Measurements from ENCODE around the gene KIRREL3. TPM values are rescaled to one million over a fixed set of nuclear protein-coding genes. Genes with fewer than 3 reads are reported as not detected.

The KIRREL3 gene
- total and polyA plus RNA-seq, 3 donors from 2014 or later = 1.0 to 1.1 (median 1.1) TPM

GRCh38 chr11:126733685-126734084, 266.9 kb downstream of the KIRREL3 start:
- WGBS, 2 donors = 73 to 81% methylated on average over 2 of the region's 2 CpGs
- Histone ChIP-seq H3K27me3 (no peaks in the 10 kb centered on the region), H3K27ac (no peak overlapping the region)

GRCh38 chr11:126732981-126733380, 267.6 kb downstream of the KIRREL3 start:
- TF ChIP-seq CTCF (IDR thresholded peaks at IDR 0.05) (no peak), POLR2A (IDR thresholded peaks at IDR 0.05) (no peak)
- intact Hi-C loops (cut with DNase I; ENCODE audit: low total_unique reads) = no loop called here

More at GRCh38 chr11:126733685-126734084, 266.9 kb downstream of the KIRREL3 start:
- Histone ChIP-seq H3K4me3 (no peak overlapping the region), H3K36me3 (ENCODE audit: low read depth, missing control alignments) (no peaks in the 10 kb centered on the region), H3K9me3 (no peaks in the 10 kb centered on the region), H3K4me1 (no peaks in the 10 kb centered on the region)
- TF ChIP-seq CTCF (IDR thresholded peaks at IDR 0.05) = no peak
- no peak for TF ChIP-seq POLR2A (IDR thresholded peaks at IDR 0.05)
- intact Hi-C loops (cut with DNase I; ENCODE audit: low total_unique reads) = no loop called here
- DNase-seq = no peak

DNA sequence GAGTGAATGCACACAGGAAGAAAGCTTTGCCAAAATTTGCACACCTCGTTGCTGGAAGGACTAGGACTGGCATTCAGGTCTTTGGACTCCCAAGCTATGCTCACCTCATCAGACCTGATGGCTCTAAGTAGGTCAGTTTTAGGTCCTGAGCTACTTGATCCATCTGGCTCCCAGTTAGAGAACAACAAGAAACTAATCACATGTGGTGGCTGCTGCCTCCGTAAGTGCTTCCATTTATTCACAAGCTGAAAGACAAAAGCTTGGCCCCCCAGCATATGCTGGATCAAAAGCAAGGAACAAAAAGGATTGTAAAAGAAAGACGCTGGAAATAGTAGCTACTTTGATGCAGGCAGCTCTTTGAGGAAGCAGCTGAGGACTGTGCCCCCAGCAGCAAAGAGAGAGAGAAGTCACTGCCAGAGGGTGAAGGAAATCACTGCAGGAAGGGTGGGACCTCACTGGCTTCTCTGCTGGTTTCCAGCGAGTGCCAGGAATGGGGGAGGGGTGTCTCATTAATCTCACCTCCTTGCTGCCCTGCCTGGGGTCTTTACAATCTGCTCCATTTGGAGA, 268.9 kb downstream of the KIRREL3 start:
- DNase-seq = no peak
- WGBS, 2 donors = 65 to 70% methylated on average over 4 of the region's 4 CpGs
- no peak overlapping the region for H3K27ac ChIP-seq
- TF ChIP-seq POLR2A (IDR thresholded peaks at IDR 0.05) (no peak), CTCF (IDR thresholded peaks at IDR 0.05) (no peak)
- no peaks in the 10 kb centered on the region for H3K9me3 ChIP-seq
- no peaks in the 10 kb centered on the region for H3K36me3 ChIP-seq (ENCODE audit: low read depth, missing control alignments)
- H3K4me3 ChIP-seq = no peak overlapping the region
- intact Hi-C loops (cut with DNase I; ENCODE audit: low total_unique reads) = no loop called here
- H3K27me3 ChIP-seq = no peaks in the 10 kb centered on the region
- H3K4me1 ChIP-seq = no peaks in the 10 kb centered on the region

More at GRCh38 chr11:126732981-126733380, 267.6 kb downstream of the KIRREL3 start:
- H3K27ac ChIP-seq = no peak overlapping the region
- 76 to 85% methylated on average over 3 to 4 of the region's 4 CpGs for WGBS, 2 donors
- H3K4me3 ChIP-seq = no peak overlapping the region
- no peak for DNase-seq
- no peaks in the 10 kb centered on the region for H3K36me3 ChIP-seq (ENCODE audit: low read depth, missing control alignments)
- H3K9me3 ChIP-seq = no peaks in the 10 kb centered on the region
- no peaks in the 10 kb centered on the region for H3K4me1 ChIP-seq
- no peaks in the 10 kb centered on the region for H3K27me3 ChIP-seq

DNA sequence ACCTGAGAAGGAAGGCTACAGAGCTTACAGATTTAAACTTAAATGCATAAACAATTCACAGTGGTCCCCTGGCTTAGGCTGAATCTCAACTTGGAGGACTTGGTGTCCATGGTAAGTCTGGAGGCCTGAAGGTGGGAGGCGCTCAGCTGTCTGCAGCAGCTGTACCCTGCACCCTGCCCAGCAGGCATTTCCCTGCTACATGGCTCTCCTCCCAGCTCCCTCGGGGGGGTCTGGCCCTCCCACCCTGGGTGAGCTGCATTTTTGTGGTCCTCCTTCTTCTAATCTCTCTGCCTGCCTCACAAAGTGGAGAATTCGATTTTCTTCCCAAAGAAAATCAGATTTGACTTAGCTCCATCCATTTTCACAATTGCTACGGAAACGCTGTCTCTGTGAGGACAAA, 273.2 kb downstream of the KIRREL3 start:
- intact Hi-C loops (cut with DNase I; ENCODE audit: low total_unique reads) = no loop called here
- Histone ChIP-seq H3K36me3 (ENCODE audit: low read depth, missing control alignments) (no peaks in the 10 kb centered on the region), H3K4me3 (no peak overlapping the region), H3K9me3 (no peaks in the 10 kb centered on the region), H3K27me3 (no peaks in the 10 kb centered on the region), H3K4me1 (no peaks in the 10 kb centered on the region), H3K27ac (no peak overlapping the region)
- 63 to 76% methylated on average over 5 of the region's 5 CpGs for WGBS, 2 donors
- no peak for TF ChIP-seq CTCF (IDR thresholded peaks at IDR 0.05)
- TF ChIP-seq POLR2A (IDR thresholded peaks at IDR 0.05) = no peak
- no peak for DNase-seq

DNA sequence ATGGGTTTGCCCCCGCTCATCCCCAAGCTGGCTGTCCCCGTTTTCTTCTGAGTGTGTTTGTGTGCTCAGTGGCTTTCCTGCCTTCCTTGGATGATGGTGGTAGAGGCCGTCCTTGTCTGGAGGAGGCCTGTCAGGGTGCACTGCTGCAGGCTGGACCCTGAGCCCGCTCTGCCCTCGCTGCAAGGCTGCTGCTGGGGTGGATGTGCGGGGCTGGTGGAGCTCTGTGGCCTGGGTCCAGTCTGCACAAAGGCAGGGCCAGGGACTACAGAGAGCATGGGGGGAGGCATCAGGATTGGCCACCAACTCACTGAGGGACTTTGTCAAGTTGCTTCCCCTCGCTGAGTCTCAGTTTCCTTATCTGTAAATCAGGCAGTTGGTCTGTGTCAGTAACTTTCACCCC, 275.0 kb downstream of the KIRREL3 start:
- no peaks in the 10 kb centered on the region for H3K36me3 ChIP-seq (ENCODE audit: low read depth, missing control alignments)
- H3K27ac ChIP-seq = no peak overlapping the region
- 86 to 96% methylated on average over 4 to 7 of the region's 7 CpGs for WGBS, 2 donors
- intact Hi-C loops (cut with DNase I; ENCODE audit: low total_unique reads) = no loop called here
- no peak for DNase-seq
- no peak for TF ChIP-seq CTCF (IDR thresholded peaks at IDR 0.05)
- TF ChIP-seq POLR2A (IDR thresholded peaks at IDR 0.05) = no peak
- H3K27me3 ChIP-seq = no peaks in the 10 kb centered on the region
- no peak overlapping the region for H3K4me3 ChIP-seq
- no peaks in the 10 kb centered on the region for H3K4me1 ChIP-seq
- no peaks in the 10 kb centered on the region for H3K9me3 ChIP-seq

All from testis (tissue), 3 donors.